Right lobe of liver (tissue), 6 donors: ENCODE measurements around the gene TC2N. TPM values are rescaled to one million over a fixed set of nuclear protein-coding genes. Genes with fewer than 3 reads are reported as not detected.

Source experiments
- ATAC-seq, 4 donors: fragments of 200-7000 bp; cut with Tn5 transposase; one replicate each; pipeline ENCODE4 v1.9.1; 2020; ENCODE audit warnings: mild to moderate bottlenecking in 4 of 4, moderate library complexity in 4 of 4
- DNase-seq, 3 donors: peaks; one replicate each; pipeline ENCODE4 v3.0.0-alpha.2; 2020
- H3K27ac ChIP-seq, 3 donors: fragments of 200-600 bp; one replicate each; pipeline ENCODE4 v1.8.0; 2022
- H3K27me3 ChIP-seq, 2 donors: fragments of 200-600 bp; one replicate each; pipeline ENCODE4 v1.8.0; 2022
- H3K36me3 ChIP-seq, 4 donors: fragments of 200-600 bp; sonication (generic) in 1 of 4; one replicate each; pipeline versions ENCODE4 v1.5.1 to v1.8.0; 2017 to 2022; ENCODE audit warnings: control low read depth in 1 of 4
- H3K4me1 ChIP-seq, 4 donors: fragments of 200-600 bp; sonication (generic) in 1 of 4; one replicate each; pipeline versions ENCODE4 v1.5.1 to v1.8.0; 2017 to 2022; ENCODE audit warnings: control low read depth in 1 of 4
- H3K4me3 ChIP-seq, 3 donors: fragments of 200-600 bp; one replicate each; pipeline ENCODE4 v1.8.0; 2022
- H3K9me3 ChIP-seq, 4 donors: fragments of 200-600 bp; sonication (generic) in 1 of 4; one replicate each; pipeline versions ENCODE4 v1.5.1 to v1.8.0; 2017 to 2022; ENCODE audit warnings: control low read depth in 1 of 4
- POLR2A ChIP-seq: fragments of 450-650 bp; IDR thresholded peaks from one replicate; pipeline ENCODE4 v1.6.1; 2017; ENCODE audit warnings: antibody characterized with exemption, mild to moderate bottlenecking
- WGBS: methylation state at CpG from one replicate; pipeline ENCODE4 v1.1.6; 2018; ENCODE audit warnings: low coverage, low lambda C conversion rate; ENCODE audit not compliant: insufficient coverage; ENCODE audit errors: missing lambda C conversion rate; 5-methylcytosine and 5-hydroxymethylcytosine counted together
- intact Hi-C, 2 donors: fragments of 100-400 bp; cut with DNase I; formaldehyde crosslinking; loops; one replicate each; pipeline versions ENCODE4 v1.11.2 to v1.14.1; 2022
- total RNA-seq, 6 experiments: library from RNA; depleted of rRNA in 2 of 6; stranded (reverse); fragments of >200 nt in 2 of 6; fragmentation: NEBNext Ultra II Directional in 3 of 6; extraction: Animal tissue kit (Norgen Biotek cat#: 25700) in 3 of 6; gene quantifications; one replicate each; pipeline versions ENCODE4 v1.1.0 to v1.2.4, GENCODE V29; 2016 to 2023
- TF ChIP-seq, protein P1 (sequence below), 4 donors: fragments of 200-600 bp in 3 of 4; fragments of 450-650 bp in 1 of 4; IDR thresholded peaks; one replicate each; pipeline versions ENCODE4 v1.5.1 to v1.8.0; 2016 to 2022; ENCODE audit warnings: antibody characterized with exemption in 4 of 4, mild to moderate bottlenecking in 2 of 4
- donor health status: DM: no; HTN: yes; CAD: no.
- donor health status: DM: no; HTN: no; CAD: no.
- donor health status: DM: no; HTN: no; CAD: no.
- donor health status: DM: no; HTN: yes; CAD: no.
- donor health status: DM: no; HTN: yes; CAD: no.

The TC2N gene
- total RNA-seq, 6 experiments from 2014 or later: 1.0 to 6.5 (median 4.3) TPM

GRCh38 chr14:91879196-91879595 lies 11.9 kb upstream of the TC2N start:
- Histone ChIP-seq H3K4me3 (no peak overlapping the region), H3K27ac (no peak overlapping the region), H3K36me3 (no peaks in the 10 kb centered on the region), H3K4me1 (peaks cover 0 to 20% (median 0%) of the 10 kb centered on the region in 4 donors), H3K9me3 (no peaks in the 10 kb centered on the region), H3K27me3 (no peaks in the 10 kb centered on the region)
- ATAC-seq (no peak), DNase-seq (no peak)
- TF ChIP-seq POLR2A: no peak
- TF ChIP-seq, protein P1, sequence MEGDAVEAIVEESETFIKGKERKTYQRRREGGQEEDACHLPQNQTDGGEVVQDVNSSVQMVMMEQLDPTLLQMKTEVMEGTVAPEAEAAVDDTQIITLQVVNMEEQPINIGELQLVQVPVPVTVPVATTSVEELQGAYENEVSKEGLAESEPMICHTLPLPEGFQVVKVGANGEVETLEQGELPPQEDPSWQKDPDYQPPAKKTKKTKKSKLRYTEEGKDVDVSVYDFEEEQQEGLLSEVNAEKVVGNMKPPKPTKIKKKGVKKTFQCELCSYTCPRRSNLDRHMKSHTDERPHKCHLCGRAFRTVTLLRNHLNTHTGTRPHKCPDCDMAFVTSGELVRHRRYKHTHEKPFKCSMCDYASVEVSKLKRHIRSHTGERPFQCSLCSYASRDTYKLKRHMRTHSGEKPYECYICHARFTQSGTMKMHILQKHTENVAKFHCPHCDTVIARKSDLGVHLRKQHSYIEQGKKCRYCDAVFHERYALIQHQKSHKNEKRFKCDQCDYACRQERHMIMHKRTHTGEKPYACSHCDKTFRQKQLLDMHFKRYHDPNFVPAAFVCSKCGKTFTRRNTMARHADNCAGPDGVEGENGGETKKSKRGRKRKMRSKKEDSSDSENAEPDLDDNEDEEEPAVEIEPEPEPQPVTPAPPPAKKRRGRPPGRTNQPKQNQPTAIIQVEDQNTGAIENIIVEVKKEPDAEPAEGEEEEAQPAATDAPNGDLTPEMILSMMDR (IDR thresholded peaks at IDR 0.05): no peak
- WGBS: 78% methylated on average over 4 of the region's 6 CpGs
- intact Hi-C loops: no loop called here

GRCh38 chr14:91878274-91878673 lies 10.9 kb upstream of the TC2N start:
- Histone ChIP-seq H3K9me3 (no peaks in the 10 kb centered on the region), H3K4me3 (no peak overlapping the region), H3K27me3 (no peaks in the 10 kb centered on the region), H3K36me3 (no peaks in the 10 kb centered on the region), H3K27ac (no peak overlapping the region), H3K4me1 (peaks cover 0 to 26% (median 0%) of the 10 kb centered on the region in 4 donors)
- TF ChIP-seq POLR2A: no peak
- TF ChIP-seq, protein P1 (IDR thresholded peaks at IDR 0.05): no peak
- ATAC-seq: no peak
- 96% methylated on average over 5 of the region's 5 CpGs for WGBS
- intact Hi-C loops: no loop called here
- DNase-seq: no peak

DNA sequence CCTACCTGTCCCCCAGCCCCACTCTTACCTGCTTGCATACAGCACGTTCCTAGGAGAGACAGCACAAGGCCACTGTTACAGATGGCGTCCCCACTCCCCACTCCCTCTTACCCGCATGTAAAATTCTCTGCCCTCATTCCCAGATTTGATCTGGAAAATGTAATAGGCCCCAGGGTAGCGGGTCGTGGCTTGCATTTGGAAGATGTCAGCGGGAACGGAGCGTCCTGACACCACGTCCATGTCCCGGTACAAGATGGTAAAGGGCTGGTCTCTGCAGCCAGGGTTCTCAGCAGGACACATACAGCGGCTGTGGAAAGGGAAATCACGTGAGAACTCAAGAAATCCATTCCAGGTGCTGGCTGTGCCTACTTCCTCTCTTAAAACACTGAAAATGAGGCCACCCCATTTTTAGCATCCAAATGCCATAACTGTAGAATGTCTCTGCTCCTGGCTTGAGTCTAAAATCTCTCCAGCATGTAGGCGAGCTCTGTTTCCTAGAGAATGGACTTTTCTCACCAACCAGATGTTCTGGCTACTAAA lies 10.1 kb upstream of the TC2N start:
- no peak overlapping the region for H3K4me3 ChIP-seq

DNA sequence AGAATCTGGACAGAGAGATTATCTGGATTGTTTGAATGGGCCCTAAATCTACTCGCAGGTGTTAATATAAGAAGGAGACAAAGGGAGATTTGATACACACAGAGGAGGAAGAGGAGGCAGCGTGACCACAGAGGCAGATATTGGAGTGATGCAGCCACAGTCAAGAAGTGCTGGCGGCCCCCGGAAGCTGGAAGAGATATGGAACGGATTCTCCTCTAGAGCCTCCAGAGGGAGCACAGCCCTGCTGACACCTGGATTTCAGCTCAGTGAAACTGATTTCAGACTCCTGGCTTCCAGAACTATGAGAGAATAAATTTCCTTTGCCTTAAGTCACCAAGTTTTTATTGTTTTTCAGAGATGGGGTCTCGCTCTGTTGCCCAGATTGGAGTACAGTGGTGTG lies 9.2 kb upstream of the TC2N start:
- H3K36me3 ChIP-seq: no peaks in the 10 kb centered on the region
- intact Hi-C loops: no loop called here
- H3K9me3 ChIP-seq: no peaks in the 10 kb centered on the region
- WGBS: 92% methylated on average over 6 of the region's 6 CpGs
- H3K4me1 ChIP-seq: peaks cover 0 to 39% (median 7%) of the 10 kb centered on the region in 4 donors
- TF ChIP-seq POLR2A: no peak
- TF ChIP-seq, protein P1 (IDR thresholded peaks at IDR 0.05): no peak
- H3K4me3 ChIP-seq: no peak overlapping the region
- no peaks in the 10 kb centered on the region for H3K27me3 ChIP-seq
- no peak for DNase-seq
- ATAC-seq: no peak
- H3K27ac ChIP-seq: no peak overlapping the region

More for the DNA sequence above, 10.1 kb upstream of the TC2N start:
- peaks cover 0 to 30% (median 5%) of the 10 kb centered on the region in 4 donors for H3K4me1 ChIP-seq
- no peaks in the 10 kb centered on the region for H3K9me3 ChIP-seq
- WGBS: 76% methylated on average over 8 of the region's 13 CpGs
- no peak overlapping the region for H3K27ac ChIP-seq
- intact Hi-C loops: no loop called here
- ATAC-seq (no peak), DNase-seq (no peak)
- no peaks in the 10 kb centered on the region for H3K36me3 ChIP-seq
- H3K27me3 ChIP-seq: no peaks in the 10 kb centered on the region
- no peak for TF ChIP-seq POLR2A
- TF ChIP-seq, protein P1 (IDR thresholded peaks at IDR 0.05): no peak
